ENCODE data around the gene GOLIM4. TPM values are rescaled to one million over a fixed set of nuclear protein-coding genes. Genes with fewer than 3 reads are reported as not detected.

Gene GOLIM4
- total RNA-seq, 4 donors from 2014 or later, result 16.0 to 21.3 (median 20.2) TPM

- DNase-seq (ENCODE audit: low spot score in 2 of 2), result no peak
- no peaks in the 10 kb centered on the region for H3K36me3 ChIP-seq
- H3K9me3 ChIP-seq, result no peaks in the 10 kb centered on the region
- H3K27ac ChIP-seq, result no peak overlapping the region
- 96% methylated on average over 5 of the region's 5 CpGs for WGBS
- no peak overlapping the region for H3K4me3 ChIP-seq
- TF ChIP-seq POLR2AphosphoS5 (IDR thresholded peaks at IDR 0.05) (no peak), CTCF (IDR thresholded peaks at IDR 0.05) (no peak), EP300 (IDR thresholded peaks at IDR 0.05) (no peak), POLR2A (IDR thresholded peaks at IDR 0.05) (no peak)
- peaks cover 21% of the 10 kb centered on the region for H3K4me1 ChIP-seq
- no peaks in the 10 kb centered on the region for H3K27me3 ChIP-seq
Observed at GRCh38 chr3:168054447-168054846, 41.3 kb downstream of the GOLIM4 start.

GRCh38 chr3:168053115-168053514, 42.6 kb downstream of the GOLIM4 start:
- DNase-seq (ENCODE audit: low spot score in 2 of 2), result no peak
- H3K4me3 ChIP-seq, result no peak overlapping the region
- H3K27me3 ChIP-seq, result no peaks in the 10 kb centered on the region
- H3K9me3 ChIP-seq, result no peaks in the 10 kb centered on the region
- WGBS, result 57% methylated on average over 2 of the region's 2 CpGs
- no peak for TF ChIP-seq POLR2AphosphoS5 (IDR thresholded peaks at IDR 0.05)
- TF ChIP-seq EP300 (IDR thresholded peaks at IDR 0.05), result no peak
- no peak for TF ChIP-seq POLR2A (IDR thresholded peaks at IDR 0.05)
- TF ChIP-seq CTCF (IDR thresholded peaks at IDR 0.05), result no peak
- H3K36me3 ChIP-seq, result no peaks in the 10 kb centered on the region
- H3K4me1 ChIP-seq, result peaks cover 22% of the 10 kb centered on the region
- no peak overlapping the region for H3K27ac ChIP-seq

GRCh38 chr3:168052515-168052914, 43.2 kb downstream of the GOLIM4 start:
- H3K27ac ChIP-seq, result no peak overlapping the region
- DNase-seq (ENCODE audit: low spot score in 2 of 2), result no peak
- 93% methylated on average over 2 of the region's 2 CpGs for WGBS
- no peak overlapping the region for H3K4me3 ChIP-seq
- no peak for TF ChIP-seq EP300 (IDR thresholded peaks at IDR 0.05)
- no peak for TF ChIP-seq CTCF (IDR thresholded peaks at IDR 0.05)
- TF ChIP-seq POLR2A (IDR thresholded peaks at IDR 0.05), result no peak
- no peaks in the 10 kb centered on the region for H3K9me3 ChIP-seq
- H3K27me3 ChIP-seq, result no peaks in the 10 kb centered on the region
- H3K36me3 ChIP-seq, result no peaks in the 10 kb centered on the region
- peaks cover 20% of the 10 kb centered on the region for H3K4me1 ChIP-seq

- H3K27me3 ChIP-seq, result no peaks in the 10 kb centered on the region
- H3K9me3 ChIP-seq, result no peaks in the 10 kb centered on the region
- 68% methylated on average over 9 of the region's 9 CpGs for WGBS
- no peaks in the 10 kb centered on the region for H3K36me3 ChIP-seq
- peaks cover 20% of the 10 kb centered on the region for H3K4me1 ChIP-seq
- no peak for DNase-seq (ENCODE audit: low spot score in 2 of 2)
- no peak overlapping the region for H3K4me3 ChIP-seq
- TF ChIP-seq POLR2A (IDR thresholded peaks at IDR 0.05) (no peak), EP300 (IDR thresholded peaks at IDR 0.05) (no peak), CTCF (IDR thresholded peaks at IDR 0.05) (no peak), POLR2AphosphoS5 (IDR thresholded peaks at IDR 0.05) (no peak)
- H3K27ac ChIP-seq, result no peak overlapping the region
Observed at GRCh38 chr3:168051531-168052471, 43.9 kb downstream of the GOLIM4 start.

- H3K4me3 ChIP-seq, result no peak overlapping the region
- H3K27ac ChIP-seq, result no peak overlapping the region
- DNase-seq (ENCODE audit: low spot score in 2 of 2), result no peak
- no peaks in the 10 kb centered on the region for H3K36me3 ChIP-seq
- H3K9me3 ChIP-seq, result no peaks in the 10 kb centered on the region
- H3K27me3 ChIP-seq, result no peaks in the 10 kb centered on the region
- H3K4me1 ChIP-seq, result peaks cover 20% of the 10 kb centered on the region
- TF ChIP-seq POLR2AphosphoS5 (IDR thresholded peaks at IDR 0.05) (no peak), EP300 (IDR thresholded peaks at IDR 0.05) (no peak), CTCF (IDR thresholded peaks at IDR 0.05) (no peak), POLR2A (IDR thresholded peaks at IDR 0.05) (no peak)
Observed at GRCh38 chr3:168051070-168051469, 44.7 kb downstream of the GOLIM4 start.
